Islet precursor cell (in vitro differentiated cells): ENCODE measurements around the gene DDX25.
A peak's percentile ranks its signal among the peaks of the same experiment; 100 is the strongest.
"Not testable (repeated sequence)": the region's sequence is repeated elsewhere in the genome, so short reads cannot be mapped to it uniquely, and the experiment has no call there.

ENCODE experiments used
- DNase-seq: peaks from one replicate; pipeline ENCODE4 v3.0.0-alpha.2; 2018

Gene DDX25

GRCh38 chr11:125910226-125910849, 6.0 kb downstream of the DDX25 start:
- DNase-seq = no peak

GRCh38 chr11:125914601-125915000, 10.3 kb downstream of the DDX25 start:
- not testable (repeated sequence) for DNase-seq

- no peak for DNase-seq
Measured at GRCh38 chr11:125916683-125917347, 12.5 kb downstream of the DDX25 start.

- no peak for DNase-seq
Measured at GRCh38 chr11:125918140-125918840, 14.0 kb downstream of the DDX25 start.

- no peak for DNase-seq
Measured at GRCh38 chr11:125921042-125921441, 16.7 kb downstream of the DDX25 start.

- no peak for DNase-seq
Measured at GRCh38 chr11:125922156-125922555, 17.8 kb downstream of the DDX25 start.

GRCh38 chr11:125923012-125923579, 18.8 kb downstream of the DDX25 start:
- peak; percentile 78 for DNase-seq

GRCh38 chr11:125923633-125924032, 19.3 kb downstream of the DDX25 start:
- no peak for DNase-seq

GRCh38 chr11:125924384-125925007, 20.2 kb downstream of the DDX25 start:
- no peak for DNase-seq

- peak; percentile 80 for DNase-seq
Measured at GRCh38 chr11:125925247-125925740, 21.0 kb downstream of the DDX25 start.

- no peak for DNase-seq
Measured at GRCh38 chr11:125925804-125926203, 21.5 kb downstream of the DDX25 start.

GRCh38 chr11:125926682-125927081, 22.4 kb downstream of the DDX25 start:
- DNase-seq = no peak

- DNase-seq = no peak
Measured at GRCh38 chr11:125929445-125930075, 25.3 kb downstream of the DDX25 start.

- DNase-seq = no peak
Measured at GRCh38 chr11:125930076-125930450, 25.8 kb downstream of the DDX25 start.

- no peak for DNase-seq
Measured at GRCh38 chr11:125931116-125931515, 26.8 kb downstream of the DDX25 start.

GRCh38 chr11:125931668-125932067, 27.4 kb downstream of the DDX25 start:
- no peak for DNase-seq

GRCh38 chr11:125932301-125932700, 28.0 kb downstream of the DDX25 start:
- no peak for DNase-seq

- no peak for DNase-seq
Measured at GRCh38 chr11:125933030-125933813, 28.9 kb downstream of the DDX25 start.

GRCh38 chr11:125934473-125934872, 30.2 kb downstream of the DDX25 start:
- DNase-seq = no peak

- no peak for DNase-seq
Measured at GRCh38 chr11:125935056-125935455, 30.7 kb downstream of the DDX25 start.

GRCh38 chr11:125935618-125936199, 31.4 kb downstream of the DDX25 start:
- no peak for DNase-seq
